Measurements from ENCODE around the gene TSR1.
"Not testable (repeated sequence)": the region's sequence is repeated elsewhere in the genome, so short reads cannot be mapped to it uniquely, and the experiment has no call there.

The TSR1 gene

DNA sequence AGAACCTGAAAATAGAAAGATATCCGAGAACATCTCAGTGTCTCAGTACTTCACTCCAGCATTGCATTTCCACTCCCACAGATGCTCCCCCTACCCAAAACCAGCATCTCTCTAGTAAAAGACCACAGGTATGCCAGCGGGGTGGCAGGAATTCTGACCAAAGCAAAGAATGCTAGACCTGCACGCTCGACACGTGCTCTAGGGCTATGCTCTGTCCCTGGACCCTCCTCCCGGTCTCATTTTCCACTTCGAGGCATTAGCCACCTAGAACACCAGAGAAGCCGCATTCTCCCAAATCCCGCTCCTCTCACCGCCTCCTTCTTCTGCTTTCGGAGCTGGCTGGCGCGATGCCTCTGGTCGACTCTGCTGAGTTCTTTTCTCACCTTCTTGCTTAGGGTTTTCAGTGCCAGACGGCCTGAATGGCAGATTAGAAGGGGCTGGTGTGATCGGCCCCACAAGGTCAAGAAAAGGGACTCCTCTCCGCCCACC is 487 bp downstream of the TSR1 start:
- no peak for DNase-seq

DNA sequence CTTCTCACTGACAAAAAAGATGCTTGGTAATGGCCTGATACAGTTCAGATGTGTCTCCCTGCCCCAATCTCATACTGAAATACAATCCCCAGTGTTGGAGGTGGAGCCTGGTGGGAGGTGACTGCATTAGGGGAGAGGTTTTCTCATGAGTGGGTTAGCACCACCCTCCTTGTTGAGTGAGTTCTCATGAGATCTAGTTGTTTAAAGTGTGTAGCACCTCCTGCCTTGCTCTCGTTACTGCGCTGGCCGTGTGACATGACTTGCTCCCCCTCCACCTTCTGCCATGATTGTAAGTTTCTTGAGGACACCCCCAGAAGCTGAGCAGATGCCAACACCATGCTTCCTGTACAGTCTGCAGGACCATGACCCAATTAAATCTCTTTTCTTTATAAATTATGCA is 5.0 kb downstream of the TSR1 start:
- DNase-seq = no peak

DNA sequence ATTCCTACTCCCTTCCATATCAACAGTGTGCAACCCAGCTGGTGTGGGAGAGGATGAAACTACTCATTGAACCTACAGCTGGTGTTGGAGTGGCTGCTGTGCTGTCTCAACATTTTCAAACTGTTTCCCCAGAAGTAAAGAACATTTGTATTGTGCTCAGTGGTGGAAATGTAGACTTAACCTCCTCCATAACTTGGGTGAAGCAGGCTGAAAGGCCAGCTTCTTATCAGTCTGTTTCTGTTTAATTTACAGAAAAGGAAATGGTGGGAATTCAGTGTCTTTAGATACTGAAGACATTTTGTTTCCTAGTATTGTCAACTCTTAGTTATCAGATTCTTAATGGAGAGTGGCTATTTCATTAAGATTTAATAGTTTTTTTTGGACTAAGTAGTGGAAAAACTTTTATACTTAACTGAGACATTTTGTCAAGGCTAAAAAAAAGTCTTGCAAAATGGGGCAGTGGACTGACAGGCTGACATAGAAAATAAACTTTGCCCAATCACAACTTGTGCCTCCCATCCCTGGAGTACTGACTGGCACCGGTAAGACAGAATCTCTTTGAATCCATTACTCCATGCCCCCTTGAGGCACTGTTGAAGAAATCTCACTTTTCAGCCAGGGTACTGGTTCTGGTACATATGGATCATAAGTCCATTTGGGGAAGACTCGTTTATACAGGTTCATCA is 12.5 kb downstream of the TSR1 start:
- no peak for DNase-seq

GRCh38 chr17:2321399-2321798 is 14.9 kb downstream of the TSR1 start:
- no peak for DNase-seq

- DNase-seq = no peak
These were observed 17.2 kb downstream of the TSR1 start for GRCh38 chr17:2319051-2319450.

DNA sequence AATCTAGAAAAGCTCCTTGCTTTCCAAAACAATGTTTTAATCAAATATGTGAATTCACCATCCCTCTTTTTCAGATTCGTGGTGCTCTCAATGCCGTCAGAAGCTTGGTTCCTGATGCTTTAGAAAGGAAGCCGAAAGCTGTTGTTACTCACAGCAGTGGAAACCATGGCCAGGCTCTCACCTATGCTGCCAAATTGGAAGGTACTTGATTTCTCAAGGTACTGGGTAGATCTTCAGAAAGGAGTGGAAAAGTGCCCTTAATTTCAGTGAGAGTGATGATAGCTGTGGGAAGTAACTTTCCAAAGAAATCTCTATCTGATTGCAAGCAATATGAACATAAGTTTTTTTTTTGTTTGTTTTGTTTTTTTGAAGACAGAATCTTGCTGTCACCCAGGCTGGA is 18.5 kb downstream of the TSR1 start:
- no peak for DNase-seq

DNA sequence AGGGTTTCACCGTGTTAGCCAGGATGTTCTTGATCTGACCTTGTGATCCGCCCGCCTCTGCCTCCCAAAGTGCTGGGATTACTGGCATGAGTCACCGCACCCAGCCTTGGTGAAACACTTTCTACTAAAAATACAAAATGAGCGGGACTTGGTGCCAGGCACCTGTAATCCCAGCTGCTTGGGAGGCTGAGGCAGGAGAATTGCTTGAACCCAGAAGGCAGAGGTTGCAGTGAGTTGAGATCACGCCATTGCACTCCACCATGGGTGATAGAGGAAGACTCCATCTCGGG is 19.4 kb downstream of the TSR1 start:
- DNase-seq = not testable (repeated sequence)

GRCh38 chr17:2312736-2313135 is 23.5 kb downstream of the TSR1 start:
- no peak for DNase-seq

DNA sequence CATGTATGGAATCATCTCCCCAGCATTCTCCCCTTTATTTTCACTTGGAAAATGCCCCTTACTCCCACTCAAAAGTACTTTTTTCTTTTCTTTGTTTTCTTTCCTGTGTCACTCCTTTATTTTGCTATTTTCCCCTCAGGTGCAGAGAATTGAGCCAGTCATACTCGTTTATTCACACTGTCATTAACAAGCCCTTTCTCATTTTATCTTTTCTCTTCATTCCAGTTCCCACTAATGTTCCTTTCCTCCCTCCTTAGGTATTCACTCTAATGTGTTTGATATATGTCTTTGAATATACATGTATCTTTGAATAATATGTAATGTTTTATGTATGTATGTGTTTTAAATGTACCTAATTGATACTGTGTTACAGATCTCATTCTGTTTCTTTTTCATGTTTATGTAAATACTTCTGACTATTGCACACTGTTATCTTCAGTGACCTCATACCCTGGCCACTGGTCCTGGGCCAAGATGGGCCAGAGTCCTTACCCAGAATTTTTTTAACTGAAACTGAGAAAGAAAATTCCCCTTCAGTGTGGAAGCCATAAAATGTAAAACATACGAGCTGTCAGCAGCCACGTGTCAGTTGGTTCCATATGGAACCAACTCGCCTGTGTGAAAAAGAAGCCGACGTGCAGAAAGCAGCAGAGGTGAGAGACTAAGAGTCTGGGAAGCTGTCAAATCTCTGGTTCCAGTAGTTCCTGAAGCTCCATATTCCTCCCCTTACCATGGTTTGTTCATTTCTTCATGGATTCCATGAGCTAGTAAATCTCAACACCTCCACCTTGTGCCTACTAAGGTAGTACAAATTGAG is 26.7 kb downstream of the TSR1 start:
- no peak for DNase-seq

DNA sequence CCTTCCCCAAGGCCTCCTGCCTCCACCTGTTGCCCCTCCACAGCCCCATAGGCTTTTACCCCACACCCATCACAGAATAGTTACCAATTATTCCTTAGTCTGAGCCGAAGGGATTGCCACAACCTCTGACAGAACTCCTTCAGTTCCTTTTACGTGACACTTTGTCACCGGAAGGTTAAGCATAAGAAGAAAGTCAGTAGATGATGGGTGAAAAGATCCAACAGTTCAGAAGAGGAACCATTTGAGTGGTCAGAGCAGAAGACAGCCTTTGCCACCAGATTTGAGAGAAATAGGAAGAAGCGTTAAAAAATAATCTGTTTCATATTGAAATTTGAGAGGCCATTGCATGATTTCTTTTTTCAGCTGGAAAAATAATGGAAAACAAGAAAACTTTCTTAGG is 31.3 kb downstream of the TSR1 start:
- DNase-seq = no peak

DNA sequence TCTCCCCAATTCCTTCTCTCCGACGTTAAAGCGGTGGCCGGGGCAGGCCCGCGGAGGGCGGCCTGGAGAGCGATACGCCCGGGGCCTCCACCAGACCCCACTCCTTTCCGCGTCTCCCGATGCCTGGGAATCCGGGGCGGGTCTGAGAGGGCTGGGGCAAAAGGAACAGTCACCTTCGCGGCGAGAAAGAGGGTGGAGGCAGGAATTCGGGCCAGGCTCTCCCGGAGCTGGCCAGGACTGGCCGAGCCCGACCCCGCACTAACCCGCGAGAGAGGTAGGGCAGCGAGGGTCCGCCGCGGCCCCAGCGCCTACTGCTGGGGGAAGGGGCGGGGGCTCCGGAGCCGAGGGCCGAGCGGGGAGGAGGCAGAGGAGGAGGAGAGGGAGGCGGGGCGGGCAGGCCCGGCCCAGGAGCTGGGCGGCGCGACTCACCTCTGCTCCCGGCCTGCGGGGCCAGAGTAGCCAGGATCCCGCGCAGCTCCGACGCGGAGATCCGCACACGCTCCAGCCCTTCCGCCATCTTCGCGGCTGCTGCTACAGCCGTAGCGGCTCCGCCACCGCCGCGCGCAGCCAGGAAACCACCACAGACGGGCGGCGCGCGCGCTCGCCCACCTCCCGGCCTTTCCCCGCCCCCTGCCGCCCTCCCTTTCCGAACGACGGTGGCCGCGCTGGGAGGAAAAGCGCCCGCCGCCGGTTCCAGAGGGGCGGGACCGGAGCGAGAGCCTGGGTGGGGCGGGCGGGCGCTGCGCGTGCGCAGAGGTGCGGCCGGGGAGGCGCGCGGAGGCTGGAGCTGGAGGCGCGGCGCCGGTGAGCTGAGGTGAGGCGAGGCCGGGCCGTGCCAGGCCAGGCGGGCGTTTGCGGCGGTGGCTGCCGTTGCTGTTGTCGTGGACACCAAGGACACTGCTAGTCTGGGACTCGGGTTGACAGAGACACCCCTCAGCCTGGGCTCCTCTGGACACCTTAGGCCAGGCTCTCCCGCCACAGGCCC is 32.8 kb downstream of the TSR1 start, which contains the start of the genes SMG6 and SRR:
SMG6 (minus strand) TSS at position 582 of the 985 bp plus-strand sequence; CDS start at position 517, 65 bp downstream.
SRR (plus strand) TSS at position 747 of the 985 bp plus-strand sequence. CDS start 11,611 bp downstream, outside the sequence.
- DNase-seq = peak; percentile 84

GRCh38 chr17:2302778-2303203 is 33.5 kb downstream of the TSR1 start:
- no peak for DNase-seq

DNA sequence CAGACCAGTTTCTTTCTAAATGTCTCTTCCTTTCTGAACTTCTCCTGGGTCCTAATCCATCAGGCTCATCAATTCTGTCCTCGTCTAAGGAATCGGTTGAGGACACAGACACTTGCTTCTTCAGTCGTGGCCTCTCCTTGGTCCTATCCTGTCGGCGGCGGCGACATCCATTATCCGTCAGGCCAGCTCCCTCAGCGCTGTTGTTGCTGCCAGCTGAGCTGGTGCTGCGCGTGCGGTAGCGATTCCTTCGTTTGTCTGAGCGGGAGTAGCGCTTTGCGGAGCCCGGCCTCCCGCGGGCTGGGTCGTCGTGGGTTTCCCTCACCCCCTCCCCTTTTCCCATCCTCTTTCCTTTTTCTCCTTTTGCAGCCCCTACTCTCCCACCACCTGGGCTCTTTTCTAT is 36.5 kb downstream of the TSR1 start:
- DNase-seq = no peak

DNA sequence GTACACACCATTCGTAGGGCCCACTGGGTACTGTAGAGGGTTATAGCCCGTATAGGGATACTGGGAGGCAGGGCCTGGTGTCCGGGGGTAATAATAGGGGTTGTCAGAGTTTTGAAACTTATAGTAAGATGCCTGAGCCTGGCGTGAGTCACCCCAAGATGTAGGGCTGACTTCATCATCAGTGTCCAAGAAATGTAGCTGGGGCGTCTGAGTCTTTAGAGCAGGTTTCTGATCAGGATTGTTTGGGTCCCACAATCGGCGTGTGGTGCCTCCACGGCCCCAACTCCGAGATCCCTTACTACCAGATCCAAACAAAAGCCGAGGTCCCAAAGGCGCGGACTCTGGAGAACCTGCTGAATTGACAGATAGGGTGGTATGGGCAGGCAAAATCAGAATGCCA is 37.1 kb downstream of the TSR1 start:
- DNase-seq = no peak

DNA sequence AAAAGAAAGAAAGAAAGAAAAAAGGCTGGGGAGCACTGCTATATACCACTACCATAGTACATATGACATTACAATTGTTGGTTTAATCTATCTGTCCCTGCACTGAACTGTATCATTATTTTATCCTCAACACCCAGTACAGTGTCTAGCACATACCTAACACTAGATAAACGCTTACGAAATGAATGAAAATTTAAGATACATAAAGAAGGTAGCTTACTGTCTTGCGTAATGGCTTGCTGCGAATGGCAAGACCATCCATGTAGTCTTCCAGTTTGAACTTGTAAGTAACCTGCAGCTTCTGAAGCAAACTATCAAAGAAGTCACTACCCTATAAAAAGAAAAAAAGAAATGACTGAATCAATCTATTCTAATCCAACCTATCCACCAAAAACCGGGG is 39.2 kb downstream of the TSR1 start:
- DNase-seq = no peak

GRCh38 chr17:2295575-2295974 is 40.7 kb downstream of the TSR1 start:
- DNase-seq = no peak

- no peak for DNase-seq
These were observed 44.2 kb downstream of the TSR1 start for GRCh38 chr17:2292100-2292499.

- DNase-seq = no peak
These were observed 46.3 kb downstream of the TSR1 start for GRCh38 chr17:2289878-2290478.

DNA sequence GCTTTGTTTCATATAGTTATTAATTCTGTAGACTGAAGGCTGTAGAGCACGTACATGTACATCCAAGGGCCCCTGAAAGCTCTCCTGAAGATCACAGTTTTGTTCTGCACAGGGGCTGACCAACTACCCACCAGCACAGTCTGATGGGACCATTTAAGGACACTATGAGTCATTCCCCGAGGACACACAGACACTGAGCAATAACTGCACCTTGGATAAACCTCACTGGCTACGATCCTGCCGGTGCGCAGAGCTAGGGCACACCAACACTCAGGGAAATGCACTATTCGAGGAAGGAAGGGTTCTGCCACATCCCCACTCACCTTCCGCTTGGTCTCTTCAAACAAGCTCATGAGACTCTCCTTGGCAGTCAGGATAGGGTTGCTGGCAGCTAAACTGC is 53.0 kb downstream of the TSR1 start:
- DNase-seq = no peak

- peak; percentile 46 for DNase-seq
These were observed 53.9 kb downstream of the TSR1 start for GRCh38 chr17:2282297-2282873.

DNA sequence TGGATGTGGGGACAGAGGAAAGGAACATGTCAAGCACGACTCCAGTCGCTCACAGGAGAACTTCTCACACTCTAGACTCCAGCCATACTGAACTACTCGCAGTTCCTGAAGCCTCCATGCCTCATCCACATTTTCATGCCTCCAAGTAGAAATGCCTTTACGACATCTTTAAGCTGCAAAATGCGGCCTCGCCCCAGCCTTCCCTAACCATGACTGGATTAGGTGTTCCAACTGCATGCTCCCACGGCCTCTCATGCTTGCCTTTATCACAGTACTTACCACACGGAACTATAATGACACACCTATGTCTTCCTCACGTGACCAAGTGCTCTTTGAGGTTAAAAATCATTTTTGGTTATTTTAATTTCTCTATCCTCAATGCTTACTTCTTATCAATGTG is 56.5 kb downstream of the TSR1 start:
- no peak for DNase-seq
